Upper lobe of left lung (tissue), 6 donors: ENCODE measurements around the gene FNBP1L. TPM values are rescaled to one million over a fixed set of nuclear protein-coding genes. Genes with fewer than 3 reads are reported as not detected.
"Not testable (repeated sequence)": the region's sequence is repeated elsewhere in the genome, so short reads cannot be mapped to it uniquely, and the experiment has no call there.

ENCODE experiments used
- ATAC-seq, 2 donors: fragments of 200-7000 bp; cut with Tn5 transposase; one replicate each; pipeline ENCODE4 v1.9.1; 2022; ENCODE audit warnings: mild to moderate bottlenecking in 2 of 2, moderate library complexity in 2 of 2; ENCODE audit not compliant: low FRiP score in 2 of 2
- DNase-seq, 2 donors: peaks; one replicate each; pipeline ENCODE4 v3.0.0-alpha.2; 2019 to 2020
- H3K27ac ChIP-seq, 4 donors: fragments of 200-600 bp; sonication (generic); one replicate each; pipeline ENCODE4 v1.5.1; 2016 to 2019
- H3K27me3 ChIP-seq, 4 donors: fragments of 200-600 bp; sonication (generic); one replicate each; pipeline ENCODE4 v1.5.1; 2017 to 2019
- H3K36me3 ChIP-seq, 4 donors: fragments of 200-600 bp; sonication (generic); one replicate each; pipeline ENCODE4 v1.5.1; 2016 to 2019
- H3K4me1 ChIP-seq, 4 donors: fragments of 200-600 bp; sonication (generic); one replicate each; pipeline ENCODE4 v1.5.1; 2018 to 2019
- H3K4me3 ChIP-seq, 4 donors: fragments of 200-600 bp; sonication (generic); one replicate each; pipeline ENCODE4 v1.5.1; 2017 to 2019; ENCODE audit warnings: mild to moderate bottlenecking in 2 of 4, moderate library complexity in 1 of 4
- H3K9me3 ChIP-seq, 4 donors: fragments of 200-600 bp; sonication (generic); one replicate each; pipeline ENCODE4 v1.5.1; 2018 to 2019
- CTCF ChIP-seq, 6 experiments: fragments of 450-650 bp in 4 of 6; fragments of 200-600 bp in 2 of 6; sonication (generic) in 2 of 6; IDR thresholded peaks; one replicate each; pipeline ENCODE4 v1.5.1; 2016 to 2019; ENCODE audit warnings: antibody characterized with exemption in 6 of 6
- EP300 ChIP-seq, 4 donors: sonication (generic); formaldehyde crosslinking; IDR thresholded peaks; one replicate each; pipeline ENCODE4 v1.5.1; 2017; ENCODE audit warnings: antibody characterized with exemption in 4 of 4, control low read depth in 2 of 4
- POLR2A ChIP-seq, 4 donors: fragments of 450-650 bp; IDR thresholded peaks; one replicate each; pipeline ENCODE4 v1.5.1; 2016 to 2017; ENCODE audit warnings: antibody characterized with exemption in 4 of 4, mild to moderate bottlenecking in 2 of 4
- POLR2AphosphoS5 ChIP-seq, 2 donors: sonication (generic); formaldehyde crosslinking; IDR thresholded peaks; one replicate each; pipeline ENCODE4 v1.5.1; 2017; ENCODE audit warnings: antibody characterized with exemption in 2 of 2
- WGBS, 2 donors: methylation state at CpG; one replicate each; pipeline ENCODE4 v1.1.5; 2017 to 2018; 5-methylcytosine and 5-hydroxymethylcytosine counted together
- total RNA-seq, 6 donors: library from RNA; depleted of rRNA in 4 of 6; stranded (reverse); fragments of >200 nt in 4 of 6; gene quantifications; one replicate each; pipeline versions ENCODE4 v1.1.0 to v1.2.1, GENCODE V29; 2016 to 2021
- donor health status: DM: no; HTN: no; CAD: no; lungs with moderate emphysema.
- donor health status: DM: no; HTN: yes; CAD: no; lungs with severe emphysema.

FNBP1L gene
- total RNA-seq, 6 donors from 2014 or later, result 28.5 to 84.0 (median 34.0) TPM

GRCh38 chr1:93474321-93474720 lies 26.4 kb downstream of the FNBP1L start:
- TF ChIP-seq CTCF (IDR thresholded peaks at IDR 0.05) (no peak), POLR2AphosphoS5 (IDR thresholded peaks at IDR 0.05) (no peak), EP300 (IDR thresholded peaks at IDR 0.05) (no peak), POLR2A (IDR thresholded peaks at IDR 0.05) (no peak)
- Histone ChIP-seq H3K27ac (no peak overlapping the region), H3K9me3 (peaks cover 0 to 3% (median 2%) of the 10 kb centered on the region in 4 donors), H3K36me3 (no peaks in the 10 kb centered on the region), H3K4me3 (no peak overlapping the region), H3K4me1 (peaks cover 10 to 15% (median 11%) of the 10 kb centered on the region in 4 donors), H3K27me3 (no peaks in the 10 kb centered on the region)
- 42 to 44% methylated on average over 2 of the region's 2 CpGs for WGBS, 2 donors
- ATAC-seq (no peak), DNase-seq (no peak)

- ATAC-seq (no peak), DNase-seq (no peak)
- Histone ChIP-seq H3K9me3 (peaks cover 0 to 5% (median 3%) of the 10 kb centered on the region in 4 donors), H3K36me3 (no peaks in the 10 kb centered on the region), H3K27ac (no peak overlapping the region), H3K4me1 (peaks cover 10 to 15% (median 11%) of the 10 kb centered on the region in 4 donors), H3K27me3 (no peaks in the 10 kb centered on the region), H3K4me3 (no peak overlapping the region)
- TF ChIP-seq EP300 (IDR thresholded peaks at IDR 0.05) (no peak), CTCF (IDR thresholded peaks at IDR 0.05) (no peak), POLR2A (IDR thresholded peaks at IDR 0.05) (no peak), POLR2AphosphoS5 (IDR thresholded peaks at IDR 0.05) (no peak)
- WGBS, 2 donors, result 56 to 63% methylated on average over 1 of the region's 1 CpG
These were observed 27.8 kb downstream of the FNBP1L start for GRCh38 chr1:93475681-93476080.

- H3K9me3 ChIP-seq, ATAC-seq, H3K27me3 ChIP-seq, H3K27ac ChIP-seq, DNase-seq, H3K4me3 ChIP-seq, H3K4me1 ChIP-seq, H3K36me3 ChIP-seq: not testable (repeated sequence)
- WGBS, 2 donors, result 83 to 93% methylated on average over 8 of the region's 8 CpGs
These were observed 31.3 kb downstream of the FNBP1L start for GRCh38 chr1:93479133-93479745.

GRCh38 chr1:93481899-93482298 lies 34.0 kb downstream of the FNBP1L start:
- not testable (repeated sequence) for ATAC-seq

GRCh38 chr1:93483200-93483599 lies 35.3 kb downstream of the FNBP1L start:
- no peak for ATAC-seq
- no peaks in the 10 kb centered on the region for H3K36me3 ChIP-seq
- WGBS, 2 donors, result 87 to 88% methylated on average over 3 of the region's 3 CpGs
- no peak overlapping the region for H3K27ac ChIP-seq
- H3K4me1 ChIP-seq, result peaks cover 0 to 5% (median 0%) of the 10 kb centered on the region in 4 donors
- no peak for DNase-seq
- no peaks in the 10 kb centered on the region for H3K27me3 ChIP-seq
- H3K4me3 ChIP-seq, result no peak overlapping the region
- TF ChIP-seq CTCF (IDR thresholded peaks at IDR 0.05) (no peak), POLR2A (IDR thresholded peaks at IDR 0.05) (no peak), EP300 (IDR thresholded peaks at IDR 0.05) (no peak)
- peaks cover 0 to 5% (median 3%) of the 10 kb centered on the region in 4 donors for H3K9me3 ChIP-seq

More at GRCh38 chr1:93481899-93482298, 34.0 kb downstream of the FNBP1L start:
- not testable (repeated sequence) for H3K9me3 ChIP-seq, H3K27ac ChIP-seq, H3K4me1 ChIP-seq, DNase-seq, H3K27me3 ChIP-seq, H3K4me3 ChIP-seq, H3K36me3 ChIP-seq
- 92 to 94% methylated on average over 5 of the region's 5 CpGs for WGBS, 2 donors

- TF ChIP-seq POLR2A (IDR thresholded peaks at IDR 0.05), result no peak
- no peak for TF ChIP-seq EP300 (IDR thresholded peaks at IDR 0.05)
- no peak for TF ChIP-seq POLR2AphosphoS5 (IDR thresholded peaks at IDR 0.05)
- TF ChIP-seq CTCF (IDR thresholded peaks at IDR 0.05), result no peak
- H3K4me3 ChIP-seq, result no peak overlapping the region
- peaks cover 0 to 5% (median 3%) of the 10 kb centered on the region in 4 donors for H3K9me3 ChIP-seq
- DNase-seq (no peak), ATAC-seq (no peak)
- H3K36me3 ChIP-seq, result no peaks in the 10 kb centered on the region
- peaks cover 0 to 5% (median 0%) of the 10 kb centered on the region in 4 donors for H3K4me1 ChIP-seq
- H3K27ac ChIP-seq, result no peak overlapping the region
- H3K27me3 ChIP-seq, result no peaks in the 10 kb centered on the region
These were observed 35.7 kb downstream of the FNBP1L start for GRCh38 chr1:93483606-93484005.
